MM.1S (cell line): ENCODE results near the gene EMB.
"Not testable (repeated sequence)": the region's sequence is repeated elsewhere in the genome, so short reads cannot be mapped to it uniquely, and the experiment has no call there.

Source experiments
- DNase-seq: peaks from one replicate; pipeline ENCODE4 v3.0.0-alpha.2; 2015
- H2AFZ ChIP-seq: fragments of 300-600 bp; sonication (generic); 2 replicates; pipeline ENCODE4 v1.6.0; 2016; ENCODE audit warnings: antibody characterized with exemption, low read length
- H3F3A ChIP-seq: fragments of 300-600 bp; sonication (generic); 2 replicates; pipeline ENCODE4 v1.6.1; 2016; ENCODE audit warnings: mild to moderate bottlenecking, antibody characterized with exemption, low read length, moderate library complexity, mixed read lengths; ENCODE audit not compliant: insufficient read depth
- H3K27ac ChIP-seq: fragments of 300-600 bp; sonication (generic); 2 replicates; pipeline ENCODE4 v1.5.1; 2016; ENCODE audit warnings: mild to moderate bottlenecking, low read length
- H3K27me3 ChIP-seq: fragments of 300-600 bp; sonication (generic); replicated peaks from 2 replicates; pipeline ENCODE4 v1.6.0; 2016; ENCODE audit warnings: low read length; ENCODE audit not compliant: insufficient read depth
- H3K36me3 ChIP-seq: fragments of 300-600 bp; sonication (generic); replicated peaks from 2 replicates; pipeline ENCODE4 v1.6.1; 2016; ENCODE audit warnings: mild to moderate bottlenecking, low read length, mixed read lengths; ENCODE audit not compliant: insufficient read depth
- H3K4me1 ChIP-seq: fragments of 300-600 bp; sonication (generic); 2 replicates; pipeline ENCODE4 v1.6.1; 2016; ENCODE audit warnings: low read length, mixed read lengths
- H3K4me2 ChIP-seq: fragments of 300-600 bp; sonication (generic); 2 replicates; pipeline ENCODE4 v1.6.0; 2016; ENCODE audit warnings: low read depth, low read length
- H3K4me3 ChIP-seq: fragments of 300-600 bp; sonication (generic); 2 replicates; pipeline ENCODE4 v1.5.1; 2016; ENCODE audit warnings: low read length, mixed read lengths
- H3K79me2 ChIP-seq: fragments of 300-600 bp; sonication (generic); 2 replicates; pipeline ENCODE4 v1.6.1; 2016; ENCODE audit warnings: mixed run types, low read length, mixed read lengths
- H3K9ac ChIP-seq: fragments of 300-600 bp; sonication (generic); 2 replicates; pipeline ENCODE4 v1.6.1; 2016; ENCODE audit warnings: low read length, mixed read lengths
- H3K9me2 ChIP-seq: fragments of 300-600 bp; sonication (generic); replicated peaks from 2 replicates; pipeline ENCODE4 v1.6.1; 2016; ENCODE audit warnings: mild to moderate bottlenecking, low read length, mixed read lengths; ENCODE audit not compliant: insufficient read depth
- H3K9me3 ChIP-seq: fragments of 300-600 bp; sonication (generic); replicated peaks from 2 replicates; pipeline ENCODE4 v1.6.1; 2016; ENCODE audit warnings: mild to moderate bottlenecking, low read length, mixed read lengths; ENCODE audit not compliant: insufficient read depth
- H4K20me1 ChIP-seq: fragments of 300-600 bp; sonication (generic); 2 replicates; pipeline ENCODE4 v1.6.1; 2016; ENCODE audit warnings: mild to moderate bottlenecking, low read length, moderate library complexity, mixed read lengths; ENCODE audit not compliant: insufficient read depth
- CTCF ChIP-seq: fragments of 300-600 bp; sonication (generic); IDR thresholded peaks from 2 replicates; pipeline ENCODE4 v1.5.1; 2016; ENCODE audit warnings: antibody characterized with exemption, low read length, mixed read lengths
- EZH2 ChIP-seq: fragments of 300-600 bp; sonication (generic); optimal IDR thresholded peaks from 2 replicates; pipeline ENCODE3; 2017; ENCODE audit warnings: low read depth, mild to moderate bottlenecking, antibody characterized with exemption, low read length, mixed read lengths
- EZH2phosphoT487 ChIP-seq: fragments of 300-600 bp; sonication (generic); IDR thresholded peaks from 2 replicates; pipeline ENCODE4 v1.6.1; 2018; ENCODE audit warnings: antibody characterized with exemption, low read length

Gene EMB

GRCh38 chr5:50463726-50464125 lies 22.6 kb upstream of the EMB start:
- H3K4me3 ChIP-seq = no peak overlapping the region
- no peak overlapping the region for H3K9ac ChIP-seq
- TF ChIP-seq EZH2 (no peak), CTCF (no peak), EZH2phosphoT487 (no peak)
- H3F3A ChIP-seq = no peaks in the 10 kb centered on the region
- H4K20me1 ChIP-seq = no peaks in the 10 kb centered on the region
- no peaks in the 10 kb centered on the region for H3K4me1 ChIP-seq
- H3K4me2 ChIP-seq = no peak overlapping the region
- no peak overlapping the region for H2AFZ ChIP-seq
- no peaks in the 10 kb centered on the region for H3K27me3 ChIP-seq
- no peaks in the 10 kb centered on the region for H3K36me3 ChIP-seq
- no peaks in the 10 kb centered on the region for H3K79me2 ChIP-seq
- H3K9me3 ChIP-seq = no peaks in the 10 kb centered on the region
- no peak overlapping the region for H3K27ac ChIP-seq
- no peaks in the 10 kb centered on the region for H3K9me2 ChIP-seq
- no peak for DNase-seq

GRCh38 chr5:50463047-50463446 lies 22.0 kb upstream of the EMB start:
- H3K9me2 ChIP-seq = no peaks in the 10 kb centered on the region
- H3K36me3 ChIP-seq = no peaks in the 10 kb centered on the region
- H3K27me3 ChIP-seq = no peaks in the 10 kb centered on the region
- no peak overlapping the region for H3K9ac ChIP-seq
- no peaks in the 10 kb centered on the region for H3F3A ChIP-seq
- no peak overlapping the region for H3K4me2 ChIP-seq
- DNase-seq = no peak
- TF ChIP-seq EZH2phosphoT487 = no peak
- TF ChIP-seq EZH2 = no peak
- TF ChIP-seq CTCF = no peak
- no peaks in the 10 kb centered on the region for H3K9me3 ChIP-seq
- H3K4me3 ChIP-seq = no peak overlapping the region
- H3K27ac ChIP-seq = no peak overlapping the region
- H2AFZ ChIP-seq = no peak overlapping the region
- no peaks in the 10 kb centered on the region for H4K20me1 ChIP-seq
- H3K79me2 ChIP-seq = no peaks in the 10 kb centered on the region
- H3K4me1 ChIP-seq = no peaks in the 10 kb centered on the region

- H4K20me1 ChIP-seq, H2AFZ ChIP-seq, H3K4me3 ChIP-seq, H3K27ac ChIP-seq, H3K36me3 ChIP-seq, H3F3A ChIP-seq, H3K9ac ChIP-seq, H3K9me2 ChIP-seq, H3K27me3 ChIP-seq, H3K79me2 ChIP-seq, H3K9me3 ChIP-seq, DNase-seq, H3K4me1 ChIP-seq, H3K4me2 ChIP-seq: not testable (repeated sequence)
Observed at GRCh38 chr5:50462579-50462978, 21.5 kb upstream of the EMB start.

GRCh38 chr5:50458372-50458771 lies 17.3 kb upstream of the EMB start:
- H3K4me3 ChIP-seq, H3K9me2 ChIP-seq, H3K4me2 ChIP-seq, H3K79me2 ChIP-seq, DNase-seq, H3K9ac ChIP-seq, H3K27ac ChIP-seq, H3K36me3 ChIP-seq, H3K4me1 ChIP-seq, H3F3A ChIP-seq, H3K27me3 ChIP-seq, H2AFZ ChIP-seq, H3K9me3 ChIP-seq, H4K20me1 ChIP-seq: not testable (repeated sequence)

GRCh38 chr5:50449241-50449640 lies 8.2 kb upstream of the EMB start:
- H3K9ac ChIP-seq, H3K79me2 ChIP-seq, H3K4me2 ChIP-seq, H3K9me3 ChIP-seq, H4K20me1 ChIP-seq, H3K27me3 ChIP-seq, H3K27ac ChIP-seq, H3K4me3 ChIP-seq, H2AFZ ChIP-seq, H3K9me2 ChIP-seq, DNase-seq, H3K36me3 ChIP-seq: not testable (repeated sequence)
- Histone ChIP-seq H3F3A (peaks cover 11% of the 10 kb centered on the region), H3K4me1 (peaks cover 12% of the 10 kb centered on the region)
